ENCODE results near the gene NYAP1.
A peak's percentile ranks its signal among the peaks of the same experiment; 100 is the strongest.

DNA sequence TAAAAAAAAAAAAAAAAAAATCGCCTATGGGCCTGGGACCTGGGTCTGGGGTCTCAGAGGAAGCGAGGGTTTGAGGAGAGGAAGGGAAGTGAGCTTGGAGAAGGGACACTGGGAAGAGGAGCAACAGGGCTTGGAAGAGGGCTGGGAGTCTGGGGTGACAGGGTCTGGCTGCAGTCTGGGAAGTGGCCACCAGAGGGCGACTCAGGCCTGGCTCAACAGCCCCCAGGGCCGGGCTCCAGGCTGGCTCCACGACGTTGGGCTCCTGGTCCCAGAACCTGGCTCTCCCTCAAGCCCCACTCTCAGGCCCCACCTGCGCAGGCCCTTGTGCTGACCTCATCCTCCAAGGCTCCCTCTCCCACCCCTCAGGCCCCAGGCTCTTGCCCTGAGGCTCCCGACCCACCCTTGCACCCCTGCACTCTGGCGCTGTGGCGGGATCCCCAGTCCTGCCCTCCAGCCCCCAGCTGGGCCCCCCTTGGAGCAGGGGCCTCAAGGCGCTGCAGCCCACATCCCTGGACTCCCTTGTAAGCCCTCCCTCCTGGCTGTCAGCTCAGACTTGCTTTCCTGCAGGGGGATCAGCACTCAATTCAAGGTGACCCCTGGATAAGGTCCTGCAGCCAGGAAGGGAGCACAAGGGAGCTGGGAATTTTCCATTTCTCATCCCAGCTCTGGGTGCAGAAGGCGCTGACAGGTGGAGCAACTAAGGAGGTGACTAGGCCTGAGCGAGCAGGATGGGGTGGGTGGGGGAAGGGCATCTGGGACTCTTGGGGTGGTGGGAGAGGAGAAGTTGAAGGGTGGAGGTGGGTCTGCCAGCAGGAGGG lies 14.3 kb upstream of the NYAP1 start:
- TF ChIP-seq, protein P1, sequence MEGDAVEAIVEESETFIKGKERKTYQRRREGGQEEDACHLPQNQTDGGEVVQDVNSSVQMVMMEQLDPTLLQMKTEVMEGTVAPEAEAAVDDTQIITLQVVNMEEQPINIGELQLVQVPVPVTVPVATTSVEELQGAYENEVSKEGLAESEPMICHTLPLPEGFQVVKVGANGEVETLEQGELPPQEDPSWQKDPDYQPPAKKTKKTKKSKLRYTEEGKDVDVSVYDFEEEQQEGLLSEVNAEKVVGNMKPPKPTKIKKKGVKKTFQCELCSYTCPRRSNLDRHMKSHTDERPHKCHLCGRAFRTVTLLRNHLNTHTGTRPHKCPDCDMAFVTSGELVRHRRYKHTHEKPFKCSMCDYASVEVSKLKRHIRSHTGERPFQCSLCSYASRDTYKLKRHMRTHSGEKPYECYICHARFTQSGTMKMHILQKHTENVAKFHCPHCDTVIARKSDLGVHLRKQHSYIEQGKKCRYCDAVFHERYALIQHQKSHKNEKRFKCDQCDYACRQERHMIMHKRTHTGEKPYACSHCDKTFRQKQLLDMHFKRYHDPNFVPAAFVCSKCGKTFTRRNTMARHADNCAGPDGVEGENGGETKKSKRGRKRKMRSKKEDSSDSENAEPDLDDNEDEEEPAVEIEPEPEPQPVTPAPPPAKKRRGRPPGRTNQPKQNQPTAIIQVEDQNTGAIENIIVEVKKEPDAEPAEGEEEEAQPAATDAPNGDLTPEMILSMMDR (IDR thresholded peaks at IDR 0.05; ENCODE audit: poor library complexity), result peak; percentile 87
- TF ChIP-seq EZH2phosphoT487 (IDR thresholded peaks at IDR 0.05; ENCODE audit: low read depth, severe bottlenecking, unreplicated experiment) (no peak), EZH2 (IDR thresholded peaks at IDR 0.05; ENCODE audit: borderline replicate concordance) (no peak)
